Smooth muscle cell (in vitro differentiated cells): ENCODE measurements around the gene CSRNP3. TPM values are rescaled to one million over a fixed set of nuclear protein-coding genes. Genes with fewer than 3 reads are reported as not detected.
A peak's percentile ranks its signal among the peaks of the same experiment; 100 is the strongest.

Source experiments
- DNase-seq: peaks from one replicate; lab custom pipeline; 2025; ENCODE audit not compliant: unreplicated experiment; lab: John Stamatoyannopoulos, UW
- H2AFZ ChIP-seq: fragments of 200-600 bp; sonication (generic); 2 replicates; pipeline ENCODE4 v1.6.0; 2016; ENCODE audit warnings: antibody characterized with exemption, low read depth, mild to moderate bottlenecking
- H3F3A ChIP-seq: fragments of 200-600 bp; sonication (generic); 2 replicates; pipeline ENCODE4 v1.6.0; 2017; ENCODE audit warnings: antibody characterized with exemption, low read depth
- H3K27ac ChIP-seq: fragments of 200-600 bp; sonication (generic); 2 replicates; pipeline ENCODE4 v1.5.1; 2016; ENCODE audit warnings: low read depth, mild to moderate bottlenecking
- H3K27me3 ChIP-seq: fragments of 200-600 bp; sonication (generic); 2 replicates; pipeline ENCODE4 v1.6.1; 2016; ENCODE audit warnings: low read depth, mild to moderate bottlenecking
- H3K36me3 ChIP-seq: fragments of 200-600 bp; sonication (generic); 2 replicates; pipeline ENCODE4 v1.5.1; 2016; ENCODE audit warnings: low read depth
- H3K4me1 ChIP-seq: fragments of 200-600 bp; sonication (generic); 2 replicates; pipeline ENCODE4 v1.5.1; 2016; ENCODE audit warnings: low read depth
- H3K4me2 ChIP-seq: fragments of 200-600 bp; sonication (generic); 2 replicates; pipeline ENCODE4 v1.6.0; 2016; ENCODE audit warnings: mild to moderate bottlenecking
- H3K4me3 ChIP-seq: fragments of 200-600 bp; sonication (generic); 2 replicates; pipeline ENCODE4 v1.5.1; 2016; ENCODE audit warnings: mild to moderate bottlenecking
- H3K79me2 ChIP-seq: fragments of 200-600 bp; sonication (generic); 2 replicates; pipeline ENCODE4 v1.6.0; 2016; ENCODE audit warnings: low read depth, mild to moderate bottlenecking
- H3K9ac ChIP-seq: fragments of 200-600 bp; sonication (generic); 2 replicates; pipeline ENCODE4 v1.6.0; 2016; ENCODE audit warnings: low read depth
- H3K9me3 ChIP-seq: fragments of 200-600 bp; sonication (generic); replicated peaks from 2 replicates; pipeline ENCODE4 v1.5.1; 2016; ENCODE audit warnings: low read depth
- H4K20me1 ChIP-seq: fragments of 200-600 bp; sonication (generic); 2 replicates; pipeline ENCODE4 v1.6.0; 2016; ENCODE audit warnings: low read depth
- WGBS: methylation state at CpG from one replicate; pipeline ENCODE4 v1.1.7; 2016; ENCODE audit warnings: low lambda C conversion rate; 5-methylcytosine and 5-hydroxymethylcytosine counted together
- polyA plus RNA-seq: library from polyadenylated mRNA; unstranded; fragments of >200 nt; fragmentation: Nextera tagmentation; extraction: Ambion mirVana; gene quantifications from 2 replicates; pipeline ENCODE4 v1.2.1, GENCODE V29; 2016
- total RNA-seq: library from RNA; depleted of rRNA; stranded (reverse); fragments of >200 nt; gene quantifications from 2 replicates; pipeline ENCODE4 v1.2.3, GENCODE V29; 2014
- TF ChIP-seq, protein P1 (sequence below): fragments of 200-600 bp; sonication (generic); IDR thresholded peaks from 2 replicates; pipeline ENCODE4 v1.5.1; 2017; ENCODE audit warnings: borderline replicate concordance, mild to moderate bottlenecking, antibody characterized with exemption; ENCODE audit not compliant: insufficient read depth, poor library complexity, severe bottlenecking

CSRNP3 gene
- total and polyA plus RNA-seq, 2 experiments from 2014 or later = 2.8 to 7.1 TPM

DNA sequence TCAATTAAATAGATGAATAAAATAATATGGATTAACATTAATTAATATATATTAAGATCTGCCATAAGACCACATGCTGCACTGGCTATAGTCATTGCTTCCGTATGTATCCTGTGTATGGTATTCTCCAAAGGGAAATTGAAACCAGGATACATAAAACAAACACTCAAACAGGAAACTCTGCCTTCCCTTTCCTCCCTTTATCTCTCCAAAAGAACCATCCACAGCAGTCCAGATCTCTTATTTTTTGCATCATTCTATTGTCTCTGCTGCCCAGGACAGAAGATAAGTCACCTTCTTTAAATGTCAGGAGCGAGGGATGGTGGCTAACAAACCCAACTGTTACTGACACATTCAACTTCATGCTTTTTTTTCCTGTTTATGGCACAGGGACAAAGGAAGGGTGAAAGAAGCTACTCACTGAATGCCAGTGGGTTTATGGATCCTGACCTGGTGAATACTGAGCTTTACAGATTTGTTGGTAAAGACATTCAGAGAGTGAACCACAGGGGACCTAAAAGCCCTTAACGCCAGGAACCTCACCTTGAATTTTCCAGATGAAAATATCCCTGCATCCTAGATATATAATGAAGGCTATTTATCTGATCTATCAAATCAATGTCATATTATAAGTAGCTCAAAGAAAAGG lies 67.5 kb downstream of the CSRNP3 start:
- H3K27ac ChIP-seq = no peak overlapping the region
- WGBS = 53% methylated on average over 3 of the region's 3 CpGs
- H3K36me3 ChIP-seq = no peaks in the 10 kb centered on the region
- no peaks in the 10 kb centered on the region for H4K20me1 ChIP-seq
- H3K79me2 ChIP-seq = no peaks in the 10 kb centered on the region
- no peaks in the 10 kb centered on the region for H3K4me1 ChIP-seq
- no peaks in the 10 kb centered on the region for H3K27me3 ChIP-seq
- no peaks in the 10 kb centered on the region for H3F3A ChIP-seq
- H3K4me3 ChIP-seq = no peak overlapping the region
- no peak overlapping the region for H2AFZ ChIP-seq
- no peak overlapping the region for H3K4me2 ChIP-seq
- H3K9ac ChIP-seq = no peak overlapping the region
- TF ChIP-seq, protein P1, sequence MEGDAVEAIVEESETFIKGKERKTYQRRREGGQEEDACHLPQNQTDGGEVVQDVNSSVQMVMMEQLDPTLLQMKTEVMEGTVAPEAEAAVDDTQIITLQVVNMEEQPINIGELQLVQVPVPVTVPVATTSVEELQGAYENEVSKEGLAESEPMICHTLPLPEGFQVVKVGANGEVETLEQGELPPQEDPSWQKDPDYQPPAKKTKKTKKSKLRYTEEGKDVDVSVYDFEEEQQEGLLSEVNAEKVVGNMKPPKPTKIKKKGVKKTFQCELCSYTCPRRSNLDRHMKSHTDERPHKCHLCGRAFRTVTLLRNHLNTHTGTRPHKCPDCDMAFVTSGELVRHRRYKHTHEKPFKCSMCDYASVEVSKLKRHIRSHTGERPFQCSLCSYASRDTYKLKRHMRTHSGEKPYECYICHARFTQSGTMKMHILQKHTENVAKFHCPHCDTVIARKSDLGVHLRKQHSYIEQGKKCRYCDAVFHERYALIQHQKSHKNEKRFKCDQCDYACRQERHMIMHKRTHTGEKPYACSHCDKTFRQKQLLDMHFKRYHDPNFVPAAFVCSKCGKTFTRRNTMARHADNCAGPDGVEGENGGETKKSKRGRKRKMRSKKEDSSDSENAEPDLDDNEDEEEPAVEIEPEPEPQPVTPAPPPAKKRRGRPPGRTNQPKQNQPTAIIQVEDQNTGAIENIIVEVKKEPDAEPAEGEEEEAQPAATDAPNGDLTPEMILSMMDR = no peak
- H3K9me3 ChIP-seq = no peaks in the 10 kb centered on the region
- DNase-seq = no peak

DNA sequence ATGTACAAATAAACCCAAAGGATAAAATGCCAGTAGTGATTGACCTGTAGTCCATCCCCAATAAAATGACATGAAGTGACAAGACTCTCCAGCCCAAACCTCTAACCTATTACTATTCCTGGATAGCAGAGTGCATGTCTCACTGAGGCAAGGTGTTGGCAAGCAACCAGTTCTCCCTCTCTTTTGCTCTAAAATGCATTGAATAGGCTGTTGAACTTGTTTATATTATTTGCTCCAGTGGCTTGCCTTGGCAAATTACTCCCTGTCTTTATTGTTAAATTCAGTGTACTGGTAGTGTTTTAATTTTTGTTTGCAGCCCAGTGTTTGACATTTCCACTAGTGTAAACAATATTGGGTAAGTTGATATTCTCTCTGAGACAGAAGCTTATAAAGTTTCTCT lies 70.5 kb downstream of the CSRNP3 start:
- H3K9ac ChIP-seq = no peak overlapping the region
- H3K27ac ChIP-seq = no peak overlapping the region
- no peaks in the 10 kb centered on the region for H4K20me1 ChIP-seq
- H3K4me1 ChIP-seq = no peaks in the 10 kb centered on the region
- H3K27me3 ChIP-seq = no peaks in the 10 kb centered on the region
- no peak overlapping the region for H3K4me3 ChIP-seq
- no peak overlapping the region for H2AFZ ChIP-seq
- H3F3A ChIP-seq = no peaks in the 10 kb centered on the region
- peak overlapping the region; percentile 21 for H3K4me2 ChIP-seq
- no peaks in the 10 kb centered on the region for H3K36me3 ChIP-seq
- no peak for DNase-seq
- TF ChIP-seq, protein P1 = no peak
- H3K79me2 ChIP-seq = no peaks in the 10 kb centered on the region
- no peaks in the 10 kb centered on the region for H3K9me3 ChIP-seq

DNA sequence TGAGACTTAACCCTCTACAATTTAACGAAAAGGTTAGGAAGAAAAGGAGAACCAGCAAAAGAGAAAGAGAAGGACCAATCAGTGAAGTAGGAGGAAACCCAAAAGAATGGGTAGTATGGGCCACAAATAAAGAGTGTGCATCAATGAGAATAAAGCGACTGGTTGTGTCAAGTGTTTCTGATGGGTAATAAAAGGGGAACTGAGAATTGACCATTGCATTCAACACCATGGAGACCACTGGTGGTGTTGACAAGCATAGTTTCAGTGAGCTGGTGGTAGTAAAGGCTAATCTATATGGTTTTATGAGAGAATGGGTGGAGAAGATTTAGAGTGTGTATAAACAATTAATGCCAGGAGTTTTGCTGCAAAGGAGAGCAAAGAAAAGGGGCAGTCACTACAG lies 75.4 kb downstream of the CSRNP3 start:
- no peak overlapping the region for H3K4me3 ChIP-seq
- no peaks in the 10 kb centered on the region for H3F3A ChIP-seq
- H3K9me3 ChIP-seq = no peaks in the 10 kb centered on the region
- H2AFZ ChIP-seq = no peak overlapping the region
- TF ChIP-seq, protein P1 = no peak
- no peaks in the 10 kb centered on the region for H3K79me2 ChIP-seq
- no peak overlapping the region for H3K4me2 ChIP-seq
- WGBS = 88% methylated on average over 2 of the region's 2 CpGs
- H3K27me3 ChIP-seq = no peaks in the 10 kb centered on the region
- no peak for DNase-seq
- H3K36me3 ChIP-seq = no peaks in the 10 kb centered on the region
- H3K27ac ChIP-seq = no peak overlapping the region
- H3K4me1 ChIP-seq = no peaks in the 10 kb centered on the region
- no peak overlapping the region for H3K9ac ChIP-seq
- H4K20me1 ChIP-seq = no peaks in the 10 kb centered on the region

DNA sequence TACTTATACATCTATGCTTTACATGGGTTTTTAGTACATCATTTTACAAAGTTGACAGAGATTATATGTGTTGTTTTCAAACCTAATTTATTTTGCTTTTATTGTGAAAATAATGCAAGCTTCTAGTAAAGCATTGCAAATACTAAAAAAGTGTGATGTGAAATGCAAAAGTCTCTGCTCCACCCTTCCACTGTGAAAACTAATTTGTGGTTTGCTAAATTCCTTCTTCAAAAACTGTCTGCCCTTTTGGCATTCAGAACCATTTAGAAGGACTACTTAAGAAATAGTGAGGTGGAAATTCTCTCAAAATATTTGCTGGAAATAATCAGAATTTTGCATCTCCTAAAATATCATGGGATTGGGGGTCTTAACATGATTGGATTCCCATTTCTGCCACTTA lies 78.4 kb downstream of the CSRNP3 start:
- no peak overlapping the region for H3K4me3 ChIP-seq
- H3K79me2 ChIP-seq = no peaks in the 10 kb centered on the region
- no peaks in the 10 kb centered on the region for H3K9me3 ChIP-seq
- no peak overlapping the region for H3K9ac ChIP-seq
- TF ChIP-seq, protein P1 = no peak
- H3F3A ChIP-seq = no peaks in the 10 kb centered on the region
- H3K27ac ChIP-seq = no peak overlapping the region
- H3K36me3 ChIP-seq = no peaks in the 10 kb centered on the region
- H2AFZ ChIP-seq = no peak overlapping the region
- no peaks in the 10 kb centered on the region for H3K4me1 ChIP-seq
- no peak overlapping the region for H3K4me2 ChIP-seq
- H4K20me1 ChIP-seq = no peaks in the 10 kb centered on the region
- no peaks in the 10 kb centered on the region for H3K27me3 ChIP-seq
- DNase-seq = no peak
